ENCODE data around the gene MYLK3. TPM values are rescaled to one million over a fixed set of nuclear protein-coding genes. Genes with fewer than 3 reads are reported as not detected.

Gene MYLK3
- total RNA-seq, 1 donor from 2014 or later, result 0.23 TPM

GRCh38 chr16:46706642-46707041 is 41.5 kb downstream of the MYLK3 start:
- peaks cover 8% of the 10 kb centered on the region for H3K27me3 Mint-ChIP-seq
- no peak overlapping the region for H3K4me3 Mint-ChIP-seq
- intact Hi-C loops (cut with micrococcal nuclease), result no loop called here
- H3K4me1 Mint-ChIP-seq, result peaks cover 5% of the 10 kb centered on the region
- H3K9me3 Mint-ChIP-seq, result no peaks in the 10 kb centered on the region
- DNase-seq, result no peak
- no peak overlapping the region for H3K27ac Mint-ChIP-seq
- peaks cover 6% of the 10 kb centered on the region for H3K36me3 Mint-ChIP-seq (ENCODE audit: low read depth)

DNA sequence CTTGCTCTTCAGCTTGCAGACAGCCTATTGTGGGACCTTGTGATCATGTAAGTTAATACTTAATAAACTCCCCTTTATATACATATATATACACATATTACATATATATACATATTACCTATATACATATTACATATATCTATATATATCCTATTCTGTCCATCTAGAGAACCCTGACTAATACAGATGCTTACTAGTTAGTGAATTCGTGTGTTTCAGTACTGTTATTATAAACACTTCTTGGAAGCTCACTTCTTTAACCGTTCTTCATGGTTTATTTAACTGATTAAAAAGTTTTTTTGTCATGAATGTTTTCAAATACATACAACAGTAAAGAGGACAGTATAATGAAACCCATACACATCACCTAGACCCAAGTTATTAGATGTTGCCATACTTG is 46.1 kb downstream of the MYLK3 start:
- Mint-ChIP-seq H3K4me3 (no peak overlapping the region), H3K27ac (no peak overlapping the region), H3K4me1 (peaks cover 5% of the 10 kb centered on the region), H3K36me3 (ENCODE audit: low read depth) (peaks cover 18% of the 10 kb centered on the region), H3K9me3 (no peaks in the 10 kb centered on the region), H3K27me3 (peaks cover under 1% of the 10 kb centered on the region)
- intact Hi-C loops (cut with micrococcal nuclease), result no loop called here
- DNase-seq, result no peak

DNA sequence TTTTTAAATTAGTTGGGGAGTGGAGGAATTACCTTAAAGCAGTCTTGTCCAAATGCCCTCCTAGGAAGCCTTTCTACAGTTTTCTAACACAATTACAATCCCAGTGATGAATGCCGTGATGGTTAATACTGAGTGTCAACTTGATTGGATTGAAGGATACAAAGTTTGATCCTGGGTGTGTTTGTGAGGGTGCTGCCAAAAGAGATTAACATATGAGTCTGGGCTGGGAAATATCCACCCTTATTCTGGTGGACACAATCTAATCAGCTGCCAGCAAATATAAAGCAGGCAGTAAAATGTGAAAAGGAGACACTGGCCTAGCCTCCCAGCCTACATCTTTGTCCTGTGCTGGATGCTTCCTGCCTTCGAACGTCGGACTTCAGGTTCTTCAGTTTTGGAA is 46.5 kb downstream of the MYLK3 start:
- H3K36me3 Mint-ChIP-seq (ENCODE audit: low read depth), result peaks cover 21% of the 10 kb centered on the region
- H3K4me3 Mint-ChIP-seq, result no peak overlapping the region
- H3K27ac Mint-ChIP-seq, result no peak overlapping the region
- no peaks in the 10 kb centered on the region for H3K9me3 Mint-ChIP-seq
- H3K4me1 Mint-ChIP-seq, result peaks cover 3% of the 10 kb centered on the region
- intact Hi-C loops (cut with micrococcal nuclease), result no loop called here
- H3K27me3 Mint-ChIP-seq, result no peaks in the 10 kb centered on the region
- DNase-seq, result peak; percentile 26

DNA sequence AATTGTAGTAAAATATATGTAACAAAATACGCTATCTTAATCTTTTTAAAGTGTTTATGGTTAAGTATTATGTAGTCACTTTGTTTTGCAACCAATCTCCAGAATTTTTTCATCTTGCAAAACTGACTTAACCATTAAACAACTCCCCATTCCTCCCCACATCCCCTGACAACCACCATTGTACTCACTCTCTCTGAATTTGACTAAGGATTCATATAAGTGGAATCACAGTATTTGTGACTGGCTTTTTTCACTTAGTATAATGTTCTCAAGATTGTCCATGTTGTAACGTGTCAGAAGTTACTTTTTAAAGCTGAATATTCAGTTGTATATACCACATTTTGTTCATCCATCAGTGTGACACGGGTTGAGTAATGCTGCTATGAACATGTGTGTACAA is 48.1 kb downstream of the MYLK3 start:
- intact Hi-C loops (cut with micrococcal nuclease), result no loop called here
- H3K27ac Mint-ChIP-seq, result no peak overlapping the region
- H3K36me3 Mint-ChIP-seq (ENCODE audit: low read depth), result peaks cover 34% of the 10 kb centered on the region
- no peaks in the 10 kb centered on the region for H3K4me1 Mint-ChIP-seq
- no peaks in the 10 kb centered on the region for H3K27me3 Mint-ChIP-seq
- no peak overlapping the region for H3K4me3 Mint-ChIP-seq
- no peaks in the 10 kb centered on the region for H3K9me3 Mint-ChIP-seq
- no peak for DNase-seq

- Mint-ChIP-seq H3K27ac (no peak overlapping the region), H3K4me3 (no peak overlapping the region), H3K36me3 (ENCODE audit: low read depth) (peaks cover 40% of the 10 kb centered on the region), H3K9me3 (no peaks in the 10 kb centered on the region), H3K27me3 (no peaks in the 10 kb centered on the region), H3K4me1 (peaks cover 4% of the 10 kb centered on the region)
- intact Hi-C loops (cut with micrococcal nuclease), result no loop called here
- DNase-seq, result no peak
These were observed 51.2 kb downstream of the MYLK3 start for GRCh38 chr16:46696957-46697356.

DNA sequence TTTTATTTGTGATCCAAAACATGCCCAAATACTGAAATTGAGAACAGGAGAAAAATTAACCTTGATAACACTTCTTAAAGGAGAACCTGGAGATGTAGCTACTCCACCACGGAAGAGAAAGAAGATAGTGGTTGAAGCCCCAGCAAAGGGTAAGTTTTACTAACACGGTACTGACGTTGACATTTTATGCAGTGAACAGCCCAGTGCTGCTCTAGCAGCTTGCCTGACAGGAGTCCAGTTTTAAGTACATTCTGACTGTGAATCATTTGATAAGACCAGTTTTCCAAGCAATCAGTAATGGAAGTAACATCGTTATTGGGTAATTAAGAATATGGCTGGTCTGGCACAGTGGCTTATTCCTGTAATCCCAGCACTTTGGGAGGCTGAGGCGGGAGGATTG is 52.2 kb downstream of the MYLK3 start:
- Mint-ChIP-seq H3K27me3 (no peaks in the 10 kb centered on the region), H3K36me3 (ENCODE audit: low read depth) (peaks cover 45% of the 10 kb centered on the region), H3K27ac (no peak overlapping the region)

DNA sequence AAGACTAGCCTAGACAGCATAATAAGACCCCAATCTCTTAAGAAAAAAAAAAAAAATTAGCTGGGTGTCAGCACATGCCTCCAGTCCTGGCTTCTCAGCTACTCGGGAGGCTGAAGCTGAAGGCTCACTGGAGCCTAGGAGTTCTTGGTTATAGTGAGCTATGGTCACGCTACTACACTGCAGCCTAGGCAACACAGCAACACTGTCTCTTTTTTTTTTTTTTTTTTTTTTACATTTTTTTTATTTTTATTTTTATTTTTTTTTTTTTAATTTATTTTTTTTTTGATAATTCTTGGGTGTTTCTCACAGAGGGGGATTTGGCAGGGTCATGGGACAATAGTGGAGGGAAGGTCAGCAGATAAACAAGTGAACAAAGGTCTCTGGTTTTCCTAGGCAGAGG is 54.5 kb downstream of the MYLK3 start:
- DNase-seq, result peak; percentile 53
- Mint-ChIP-seq H3K4me1 (peaks cover 17% of the 10 kb centered on the region), H3K27ac (no peak overlapping the region), H3K4me3 (no peak overlapping the region), H3K27me3 (no peaks in the 10 kb centered on the region), H3K9me3 (no peaks in the 10 kb centered on the region), H3K36me3 (ENCODE audit: low read depth) (peaks cover 40% of the 10 kb centered on the region)
- intact Hi-C loops (cut with micrococcal nuclease), result no loop called here

More for the DNA sequence above, 52.2 kb downstream of the MYLK3 start:
- H3K4me1 Mint-ChIP-seq, result peaks cover 13% of the 10 kb centered on the region
- no peak overlapping the region for H3K4me3 Mint-ChIP-seq
- H3K9me3 Mint-ChIP-seq, result no peaks in the 10 kb centered on the region
- no peak for DNase-seq
- intact Hi-C loops (cut with micrococcal nuclease), result no loop called here

DNA sequence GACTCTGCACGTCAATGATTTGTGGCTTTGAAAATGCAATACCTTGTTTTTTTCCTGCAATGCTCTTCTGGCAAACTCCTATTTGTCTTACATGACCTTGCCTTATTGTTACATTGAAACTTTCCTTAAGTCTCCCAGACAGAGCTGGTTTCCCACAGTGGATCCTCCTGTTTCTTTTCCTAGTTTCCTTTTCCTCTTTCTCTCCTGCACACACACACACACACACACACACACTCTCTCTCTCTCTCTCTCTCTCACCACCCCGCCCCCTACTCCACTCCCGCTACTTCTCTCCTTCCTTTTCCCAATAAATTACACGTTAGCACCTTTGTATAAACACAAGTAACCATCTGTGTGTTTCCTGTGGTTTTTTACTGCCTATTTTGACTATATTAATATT is 56.4 kb downstream of the MYLK3 start:
- Mint-ChIP-seq H3K36me3 (ENCODE audit: low read depth) (peaks cover 30% of the 10 kb centered on the region), H3K9me3 (no peaks in the 10 kb centered on the region), H3K27ac (no peak overlapping the region), H3K27me3 (no peaks in the 10 kb centered on the region), H3K4me1 (peaks cover 29% of the 10 kb centered on the region), H3K4me3 (no peak overlapping the region)
- intact Hi-C loops (cut with micrococcal nuclease), result no loop called here
- DNase-seq, result peak; percentile 37

- intact Hi-C loops (cut with micrococcal nuclease), result no loop called here
- peaks cover 22% of the 10 kb centered on the region for H3K36me3 Mint-ChIP-seq (ENCODE audit: low read depth)
- H3K27me3 Mint-ChIP-seq, result no peaks in the 10 kb centered on the region
- H3K27ac Mint-ChIP-seq, result no peak overlapping the region
- no peak overlapping the region for H3K4me3 Mint-ChIP-seq
- H3K4me1 Mint-ChIP-seq, result peaks cover 29% of the 10 kb centered on the region
- H3K9me3 Mint-ChIP-seq, result no peaks in the 10 kb centered on the region
- DNase-seq, result peak; percentile 62
These were observed 57.6 kb downstream of the MYLK3 start for GRCh38 chr16:46690281-46691178.

- intact Hi-C loops (cut with micrococcal nuclease), result loop anchor here (1.0 to 5.0 kb wide), 8 partner anchors 16 to 773 kb away; partner anchors contain the start of genes C16orf87, DNAJA2, GPT2 and ITFG1
- H3K9me3 Mint-ChIP-seq, result no peaks in the 10 kb centered on the region
- peaks cover 34% of the 10 kb centered on the region for H3K4me1 Mint-ChIP-seq
- H3K27me3 Mint-ChIP-seq, result no peaks in the 10 kb centered on the region
- DNase-seq, result peak; percentile 99
- H3K27ac Mint-ChIP-seq, result no peak within 1 kb of the TSS
- H3K36me3 Mint-ChIP-seq (ENCODE audit: low read depth), result peaks cover 13% of the 10 kb centered on the region
- H3K4me3 Mint-ChIP-seq, result no peak within 1 kb of the TSS
These were observed 58.5 kb downstream of the MYLK3 start, which contains the start of gene ORC6 for GRCh38 chr16:46689365-46690280. TSS of gene ORC6 (plus strand) at chr16:46689659. CDS start at chr16:46689706, 47 bp downstream.

GRCh38 chr16:46688654-46689364 is 59.3 kb downstream of the MYLK3 start, which contains the start of gene VPS35:
TSS of gene VPS35 (minus strand) at chr16:46689178. CDS start at chr16:46689133, 45 bp downstream.
- Mint-ChIP-seq H3K4me1 (peaks cover 38% of the 10 kb centered on the region), H3K4me3 (no peak within 1 kb of the TSS), H3K9me3 (no peaks in the 10 kb centered on the region), H3K27me3 (no peaks in the 10 kb centered on the region), H3K27ac (no peak within 1 kb of the TSS), H3K36me3 (ENCODE audit: low read depth) (peaks cover 13% of the 10 kb centered on the region)
- DNase-seq, result peak; percentile 100
- intact Hi-C loops (cut with micrococcal nuclease), result loop anchor here (1.0 to 5.0 kb wide), 8 partner anchors 16 to 773 kb away; partner anchors contain the start of genes C16orf87, DNAJA2, GPT2 and ITFG1

DNA sequence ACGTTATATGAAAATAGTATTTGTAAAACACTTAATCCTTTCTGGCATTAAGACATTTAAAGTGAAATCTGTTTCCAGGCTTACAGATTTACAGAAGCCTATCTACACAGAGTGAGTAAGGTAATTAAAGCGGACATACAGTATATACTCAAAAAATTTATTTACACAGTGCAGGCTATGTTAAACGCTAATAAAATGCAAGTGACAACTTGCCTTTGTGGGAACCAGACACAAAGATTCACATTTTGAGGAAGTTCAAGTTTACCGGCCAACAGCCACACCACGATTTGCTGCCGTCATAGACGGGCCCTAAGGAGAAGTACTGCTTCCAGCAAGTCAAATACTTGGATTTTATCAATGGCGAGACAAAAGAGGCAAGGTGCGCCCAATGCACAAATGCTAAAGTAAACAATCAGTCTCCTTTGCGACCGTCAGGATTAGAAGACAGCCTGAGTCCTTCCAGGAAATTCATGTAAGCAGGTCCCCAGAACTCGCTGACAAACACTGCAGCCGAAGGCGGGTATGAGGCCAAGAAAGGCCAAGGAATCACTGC is 60.0 kb downstream of the MYLK3 start:
- Mint-ChIP-seq H3K4me3 (no peak overlapping the region), H3K4me1 (peaks cover 39% of the 10 kb centered on the region), H3K9me3 (no peaks in the 10 kb centered on the region), H3K27ac (no peak overlapping the region), H3K27me3 (no peaks in the 10 kb centered on the region), H3K36me3 (ENCODE audit: low read depth) (peaks cover 13% of the 10 kb centered on the region)
- no peak for DNase-seq
- intact Hi-C loops (cut with micrococcal nuclease), result loop anchor here (2.0 to 5.0 kb wide), 3 partner anchors 219 to 774 kb away; partner anchors contain the start of genes ITFG1, NETO2 and PHKB

- Mint-ChIP-seq H3K27ac (no peak overlapping the region), H3K36me3 (ENCODE audit: low read depth) (peaks cover 11% of the 10 kb centered on the region), H3K27me3 (no peaks in the 10 kb centered on the region), H3K9me3 (no peaks in the 10 kb centered on the region), H3K4me3 (no peak overlapping the region), H3K4me1 (peaks cover 40% of the 10 kb centered on the region)
- peak; percentile 59 for DNase-seq
- intact Hi-C loops (cut with micrococcal nuclease), result loop anchor here (5.0 kb wide), 2 partner anchors 220 to 775 kb away; partner anchors contain the start of genes ITFG1 and PHKB
These were observed 60.7 kb downstream of the MYLK3 start for GRCh38 chr16:46687486-46687885.

Measured in activated CD4-positive, alpha-beta T cell treated with anti-CD3 and anti-CD28 coated beads, Interleukin-2, amount 10 ng/mL, durations not matched to agents 24 days and 14 days (primary cell).